Measurements from ENCODE around the gene FASTKD2.

GRCh38 chr2:206797376-206797775 lies 32.0 kb downstream of the FASTKD2 start:
- TF ChIP-seq CTCF (IDR thresholded peaks at IDR 0.05) (no peak), POLR2AphosphoS5 (IDR thresholded peaks at IDR 0.05) (no peak), POLR2A (IDR thresholded peaks at IDR 0.05) (no peak), EP300 (IDR thresholded peaks at IDR 0.05; ENCODE audit: low read depth) (no peak)
